SK-N-SH (cell line): ENCODE measurements around the gene CAPN11. TPM values are rescaled to one million over a fixed set of nuclear protein-coding genes. Genes with fewer than 3 reads are reported as not detected.

Experiments
- CTCF ChIA-PET: fragments of 300-600, 350-600 bp; formaldehyde crosslinking; extraction: SDS; loops from one replicate; lab custom pipeline; 2021; lab: Yijun Ruan, JAX
- POLR2A ChIA-PET: fragments of 350-600 bp; sonication (Branson Sonifier 250); formaldehyde crosslinking; extraction: SDS; loops from one replicate; lab custom pipeline; 2020; ENCODE audit warnings: antibody characterized with exemption, inconsistent platforms; lab: Yijun Ruan, JAX
- DNase-seq: peaks from one replicate; pipeline ENCODE4 v3.0.0; 2012
- H2AFZ ChIP-seq: fragments of 200-600 bp; sonication (generic); 2 replicates; pipeline ENCODE4 v1.8.1; 2016; ENCODE audit warnings: antibody characterized with exemption, mild to moderate bottlenecking, low read depth
- H3F3A ChIP-seq: fragments of 200-600 bp; sonication (generic); replicated peaks from 2 replicates; pipeline ENCODE3; 2016; ENCODE audit warnings: antibody characterized with exemption, mild to moderate bottlenecking; ENCODE audit not compliant: insufficient read depth
- H3K27ac ChIP-seq, 2 experiments: fragments of 200-500 bp in 1 of 2; fragments of 200-600 bp in 1 of 2; sonication (Bioruptor generic) in 1 of 2; sonication (generic), shearing (Covaris generic) in 1 of 2; 2 replicates each; pipeline versions ENCODE4 v1.5.1 to v1.6.1; 2014 to 2016; ENCODE audit warnings: low read depth in 2 of 2, inconsistent platforms in 1 of 2, low read length in 1 of 2, mild to moderate bottlenecking in 1 of 2, mixed read lengths in 1 of 2
- H3K27me3 ChIP-seq: fragments of 200-600 bp; sonication (generic), shearing (Covaris generic); 2 replicates; pipeline ENCODE4 v1.6.1; 2016; ENCODE audit warnings: mixed run types; ENCODE audit not compliant: insufficient read depth
- H3K36me3 ChIP-seq, 2 experiments: fragments of 200-500 bp in 1 of 2; fragments of 200-600 bp in 1 of 2; sonication (Bioruptor generic) in 1 of 2; sonication (generic) in 1 of 2; replicated peaks in 1 of 2; 2 replicates each; pipeline versions ENCODE3 to v1.5.1; 2014 to 2016; ENCODE audit warnings: low read length in 1 of 2, mild to moderate bottlenecking in 1 of 2; ENCODE audit not compliant: insufficient read depth in 2 of 2, control insufficient read depth in 1 of 2
- H3K4me1 ChIP-seq, 2 experiments: fragments of 200-500 bp in 1 of 2; fragments of 200-600 bp in 1 of 2; sonication (Bioruptor generic) in 1 of 2; sonication (generic), shearing (Covaris generic) in 1 of 2; 2 replicates each; pipeline versions ENCODE4 v1.5.1 to v1.6.1; 2014 to 2016; ENCODE audit warnings: low read depth in 1 of 2, low read length in 1 of 2, mixed run types in 1 of 2; ENCODE audit not compliant: insufficient read depth in 2 of 2, control insufficient read depth in 1 of 2
- H3K4me2 ChIP-seq: fragments of 200-600 bp; sonication (generic), shearing (Covaris generic); 2 replicates; pipeline ENCODE4 v1.6.1; 2017; ENCODE audit warnings: mixed run types
- H3K4me3 ChIP-seq, 2 experiments: fragments of 200-500 bp in 1 of 2; fragments of 200-600 bp in 1 of 2; sonication (Bioruptor generic) in 1 of 2; sonication (generic), shearing (Covaris generic) in 1 of 2; 2 replicates each; pipeline versions ENCODE4 v1.5.1 to v1.8.1; 2014 to 2016; ENCODE audit warnings: low read depth in 2 of 2, inconsistent platforms in 1 of 2, low read length in 1 of 2, mild to moderate bottlenecking in 1 of 2, mixed read lengths in 1 of 2, moderate library complexity in 1 of 2
- H3K79me2 ChIP-seq: fragments of 200-600 bp; sonication (generic); 2 replicates; pipeline ENCODE4 v1.8.1; 2017; ENCODE audit warnings: mild to moderate bottlenecking; ENCODE audit not compliant: insufficient read depth
- H3K9ac ChIP-seq: fragments of 200-600 bp; sonication (generic); 2 replicates; pipeline ENCODE4 v1.6.1; 2017; ENCODE audit warnings: mixed run types
- H3K9me2 ChIP-seq: fragments of 200-600 bp; sonication (generic); 2 replicates; pipeline ENCODE4 v1.6.1; 2017; ENCODE audit warnings: mixed run types
- H3K9me3 ChIP-seq: fragments of 200-600 bp; sonication (generic); 2 replicates; pipeline ENCODE4 v1.6.1; 2017; ENCODE audit warnings: mixed run types, mild to moderate bottlenecking, moderate library complexity
- H4K20me1 ChIP-seq: fragments of 200-600 bp; sonication (generic); 2 replicates; pipeline ENCODE4 v1.6.1; 2017; ENCODE audit warnings: mild to moderate bottlenecking, mixed run types; ENCODE audit not compliant: insufficient read depth
- EP300 ChIP-seq, 2 experiments: IDR thresholded peaks; 2 replicates each; pipeline versions ENCODE4 v1.4.0 to v1.6.1; 2012; ENCODE audit warnings: borderline replicate concordance in 1 of 2, low read depth in 1 of 2, low read length in 1 of 2
- EZH2phosphoT487 ChIP-seq: fragments of 200-600 bp; sonication (generic); IDR thresholded peaks from 2 replicates; pipeline ENCODE4 v1.6.1; 2017; ENCODE audit warnings: low read depth, mixed run types, mild to moderate bottlenecking, antibody characterized with exemption, moderate library complexity, borderline replicate concordance
- FOSL2 ChIP-seq: IDR thresholded peaks from 2 replicates; pipeline ENCODE4 v1.4.0; 2012; ENCODE audit warnings: low read depth, mild to moderate bottlenecking, moderate library complexity, borderline replicate concordance
- GABPA ChIP-seq: IDR thresholded peaks from 2 replicates; pipeline ENCODE4 v1.4.0; 2012; ENCODE audit warnings: low read depth, mild to moderate bottlenecking
- JUND ChIP-seq: IDR thresholded peaks from 2 replicates; pipeline ENCODE4 v1.4.0; 2012
- NFIC ChIP-seq: IDR thresholded peaks from 2 replicates; pipeline ENCODE4 v1.4.0; 2012; ENCODE audit warnings: borderline replicate concordance
- NRF1 ChIP-seq: IDR thresholded peaks from 2 replicates; pipeline ENCODE4 v1.6.1; 2012; ENCODE audit warnings: low read depth, mild to moderate bottlenecking, low read length
- PBX3 ChIP-seq: IDR thresholded peaks from 2 replicates; pipeline ENCODE4; 2012
- RAD21 ChIP-seq: IDR thresholded peaks from 2 replicates; pipeline ENCODE4 v1.6.1; 2012; ENCODE audit warnings: mild to moderate bottlenecking, low read length
- RCOR1 ChIP-seq: fragments of 150-350 bp; IDR thresholded peaks from 2 replicates; pipeline ENCODE4 v1.6.1; 2017; ENCODE audit warnings: antibody characterized with exemption, low read length
- SMC3 ChIP-seq: IDR thresholded peaks from 2 replicates; pipeline ENCODE4 v1.6.1; 2012; ENCODE audit warnings: low read depth, low read length, improper control_type of control experiment
- TCF12 ChIP-seq: IDR thresholded peaks from 2 replicates; pipeline ENCODE4 v1.4.0; 2012
- YY1 ChIP-seq: IDR thresholded peaks from 2 replicates; pipeline ENCODE4 v1.4.0; 2012; ENCODE audit warnings: low read depth, mild to moderate bottlenecking
- WGBS: methylation state at CpG from one replicate; pipeline ENCODE4 v1.1.6; 2017; ENCODE audit warnings: low lambda C conversion rate; 5-methylcytosine and 5-hydroxymethylcytosine counted together
- polyA plus RNA-seq, 3 experiments: library from polyadenylated mRNA; depleted of rRNA; stranded (reverse); fragments of >200 nt; gene quantifications; 2 replicates each; pipeline ENCODE4 v1.2.3, GENCODE V29; 2012
- TF ChIP-seq, protein P1 (sequence below): fragments of 150-350 bp; IDR thresholded peaks from 2 replicates; pipeline ENCODE4 v1.6.1; 2016; ENCODE audit warnings: mild to moderate bottlenecking, low read depth, low read length
- TF ChIP-seq, protein P2 (sequence below): IDR thresholded peaks from 2 replicates; pipeline ENCODE4 v1.4.0; 2012; ENCODE audit warnings: low read depth
- TF ChIP-seq, protein P3 (sequence below): fragments of 200-600 bp; sonication (generic); IDR thresholded peaks from 2 replicates; pipeline ENCODE4 v1.6.1; 2017; ENCODE audit warnings: antibody characterized with exemption, mild to moderate bottlenecking, moderate library complexity

CAPN11 gene
- polyA plus RNA-seq, 1 of the 3 experiments (the other 2 are of a cell fraction): not detected

GRCh38 chr6:44113414-44113813 is 45.2 kb upstream of the CAPN11 start:
- H3F3A ChIP-seq: peaks cover 7% of the 10 kb centered on the region
- no peaks in the 10 kb centered on the region for H3K9me2 ChIP-seq
- H3K4me3 ChIP-seq: no peak overlapping the region
- H3K27me3 ChIP-seq: no peaks in the 10 kb centered on the region
- no peak overlapping the region for H3K9ac ChIP-seq
- peak; percentile 31 for DNase-seq
- no peak overlapping the region for H2AFZ ChIP-seq
- ChIA-PET POLR2A (no interaction called here), CTCF (interaction anchor here (0.6 to 12.1 kb wide), 4 partner anchors 10 to 56 kb away, joined by 3 to 103 read pairs (median 4); no protein-coding TSS in a partner anchor)
- H4K20me1 ChIP-seq: peaks cover 4% of the 10 kb centered on the region; the same call in 1 of the 2 replicates
- WGBS: 54% methylated on average over 3 of the region's 3 CpGs
- no peak overlapping the region for H3K4me2 ChIP-seq
- H3K36me3 ChIP-seq: peaks cover 21 to 52% of the 10 kb centered on the region in 2 experiments
- peaks cover 55% of the 10 kb centered on the region for H3K79me2 ChIP-seq
- TF ChIP-seq SMC3 (no peak), YY1 (no peak), EP300 (IDR thresholded peaks at IDR 0.05; ENCODE audit: borderline replicate concordance in 1 of 2, low read depth in 1 of 2, low read length in 1 of 2) (no peak), EZH2phosphoT487 (no peak), RAD21 (no peak)
- TF ChIP-seq, protein P1, sequence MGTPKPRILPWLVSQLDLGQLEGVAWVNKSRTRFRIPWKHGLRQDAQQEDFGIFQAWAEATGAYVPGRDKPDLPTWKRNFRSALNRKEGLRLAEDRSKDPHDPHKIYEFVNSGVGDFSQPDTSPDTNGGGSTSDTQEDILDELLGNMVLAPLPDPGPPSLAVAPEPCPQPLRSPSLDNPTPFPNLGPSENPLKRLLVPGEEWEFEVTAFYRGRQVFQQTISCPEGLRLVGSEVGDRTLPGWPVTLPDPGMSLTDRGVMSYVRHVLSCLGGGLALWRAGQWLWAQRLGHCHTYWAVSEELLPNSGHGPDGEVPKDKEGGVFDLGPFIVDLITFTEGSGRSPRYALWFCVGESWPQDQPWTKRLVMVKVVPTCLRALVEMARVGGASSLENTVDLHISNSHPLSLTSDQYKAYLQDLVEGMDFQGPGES: no peak
- TF ChIP-seq, protein P2, sequence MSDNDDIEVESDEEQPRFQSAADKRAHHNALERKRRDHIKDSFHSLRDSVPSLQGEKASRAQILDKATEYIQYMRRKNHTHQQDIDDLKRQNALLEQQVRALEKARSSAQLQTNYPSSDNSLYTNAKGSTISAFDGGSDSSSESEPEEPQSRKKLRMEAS: no peak
- TF ChIP-seq, protein P3, sequence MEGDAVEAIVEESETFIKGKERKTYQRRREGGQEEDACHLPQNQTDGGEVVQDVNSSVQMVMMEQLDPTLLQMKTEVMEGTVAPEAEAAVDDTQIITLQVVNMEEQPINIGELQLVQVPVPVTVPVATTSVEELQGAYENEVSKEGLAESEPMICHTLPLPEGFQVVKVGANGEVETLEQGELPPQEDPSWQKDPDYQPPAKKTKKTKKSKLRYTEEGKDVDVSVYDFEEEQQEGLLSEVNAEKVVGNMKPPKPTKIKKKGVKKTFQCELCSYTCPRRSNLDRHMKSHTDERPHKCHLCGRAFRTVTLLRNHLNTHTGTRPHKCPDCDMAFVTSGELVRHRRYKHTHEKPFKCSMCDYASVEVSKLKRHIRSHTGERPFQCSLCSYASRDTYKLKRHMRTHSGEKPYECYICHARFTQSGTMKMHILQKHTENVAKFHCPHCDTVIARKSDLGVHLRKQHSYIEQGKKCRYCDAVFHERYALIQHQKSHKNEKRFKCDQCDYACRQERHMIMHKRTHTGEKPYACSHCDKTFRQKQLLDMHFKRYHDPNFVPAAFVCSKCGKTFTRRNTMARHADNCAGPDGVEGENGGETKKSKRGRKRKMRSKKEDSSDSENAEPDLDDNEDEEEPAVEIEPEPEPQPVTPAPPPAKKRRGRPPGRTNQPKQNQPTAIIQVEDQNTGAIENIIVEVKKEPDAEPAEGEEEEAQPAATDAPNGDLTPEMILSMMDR: peak; percentile 40
- H3K9me3 ChIP-seq: no peaks in the 10 kb centered on the region
- no peak overlapping the region for H3K27ac ChIP-seq
- H3K4me1 ChIP-seq: peaks cover 22 to 23% of the 10 kb centered on the region in 2 experiments; a peak in 2 of 4 replicates

- peaks cover 21 to 31% of the 10 kb centered on the region in 2 experiments for H3K36me3 ChIP-seq
- no peak for DNase-seq
- H3K4me1 ChIP-seq: peaks cover 20 to 25% of the 10 kb centered on the region in 2 experiments; a peak in 2 of 4 replicates
- peaks cover 7% of the 10 kb centered on the region for H3F3A ChIP-seq
- TF ChIP-seq NRF1 (no peak), PBX3 (peak; percentile 23; the same call in 1 of the 2 replicates), GABPA (no peak), TCF12 (peak; percentile 74; the same call in 1 of the 2 replicates), RAD21 (no peak), FOSL2 (peak; percentile 8; the same call in 1 of the 2 replicates), JUND (peak; percentile 50; the same call in 1 of the 2 replicates), RCOR1 (no peak), NFIC (peak; percentile 59)
- TF ChIP-seq, protein P2: peak; percentile 36; the same call in 1 of the 2 replicates
- ChIA-PET CTCF (interaction anchor here (1.3 to 12.1 kb wide), 2 partner anchors 9 to 15 kb away, joined by 4 to 103 read pairs; no protein-coding TSS in a partner anchor), POLR2A (no interaction called here)
- H3K4me2 ChIP-seq: peak overlapping the region; percentile 66
- H4K20me1 ChIP-seq: peaks cover 18% of the 10 kb centered on the region
- no peak overlapping the region for H2AFZ ChIP-seq
- H3K4me3 ChIP-seq: 0 out of 4 replicates have a peak overlapping the region, but pooled peaks of 1 of the 2 experiments have one; percentile 4
- no peaks in the 10 kb centered on the region for H3K27me3 ChIP-seq
- H3K9ac ChIP-seq: peak overlapping the region; percentile 46; the same call in 1 of the 2 replicates
- H3K79me2 ChIP-seq: peaks cover 79% of the 10 kb centered on the region
- H3K27ac ChIP-seq: peak overlapping the region; percentile 61 to 77; a peak in 3 of 4 replicates
- WGBS: 38% methylated on average over 5 of the region's 5 CpGs
- H3K9me3 ChIP-seq: no peaks in the 10 kb centered on the region
- no peaks in the 10 kb centered on the region for H3K9me2 ChIP-seq
These were observed 42.8 kb upstream of the CAPN11 start for GRCh38 chr6:44115866-44116265.
